HG03039 (cell line): ENCODE measurements around the gene SUSD4.
"Not testable (repeated sequence)": the region's sequence is repeated elsewhere in the genome, so short reads cannot be mapped to it uniquely, and the experiment has no call there.

ENCODE experiments used
- ATAC-seq: cut with Tn5 transposase; IDR thresholded peaks from one replicate; pipeline ENCODE4 v1.9.1; 2021; ENCODE audit warnings: mild to moderate bottlenecking, moderate library complexity; ENCODE audit not compliant: unreplicated experiment

SUSD4 gene

DNA sequence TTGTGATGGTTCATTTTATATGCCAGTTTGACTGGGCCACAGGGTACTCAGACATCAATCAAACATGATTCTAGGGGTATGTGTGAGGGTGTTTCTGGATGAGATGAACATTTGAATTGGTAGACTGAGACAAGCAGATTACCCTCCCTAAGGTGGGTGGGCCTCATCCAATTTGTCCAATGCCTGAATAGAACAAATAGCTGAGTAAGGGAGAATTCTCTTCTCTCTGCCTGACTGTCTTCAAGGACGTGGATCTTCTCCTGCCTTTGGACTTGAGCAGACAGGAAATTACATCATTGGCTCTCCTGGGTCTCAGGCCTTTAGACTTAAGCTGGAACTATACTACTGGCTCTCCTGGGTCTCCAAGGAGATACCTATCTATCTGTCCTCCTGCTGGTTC lies 64.4 kb downstream of the SUSD4 start:
- no peak for ATAC-seq

- ATAC-seq: no peak
Observed at GRCh38 chr1:223298701-223299100, 65.3 kb downstream of the SUSD4 start.

- ATAC-seq: no peak
Observed at GRCh38 chr1:223297800-223298199, 66.2 kb downstream of the SUSD4 start.

GRCh38 chr1:223291796-223292195 lies 72.2 kb downstream of the SUSD4 start:
- ATAC-seq: no peak

DNA sequence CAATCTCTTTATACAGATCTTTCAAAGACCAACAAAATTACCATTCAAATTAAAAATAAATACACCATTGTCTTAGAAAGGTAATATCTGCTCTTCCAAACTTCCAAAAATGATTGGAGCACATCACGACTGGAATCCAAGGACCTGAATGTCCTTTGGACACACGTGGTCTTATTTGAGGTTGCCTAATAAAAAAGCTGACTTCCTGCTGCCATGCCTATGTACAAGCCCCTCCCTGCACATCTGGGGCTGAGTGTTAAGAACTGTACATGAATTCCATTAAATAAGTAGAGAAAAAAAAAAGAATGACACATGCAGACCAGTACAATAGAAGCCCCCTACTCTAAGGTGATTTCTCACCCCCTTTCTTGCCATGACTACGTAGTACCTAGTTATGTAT lies 73.6 kb downstream of the SUSD4 start:
- ATAC-seq: no peak

DNA sequence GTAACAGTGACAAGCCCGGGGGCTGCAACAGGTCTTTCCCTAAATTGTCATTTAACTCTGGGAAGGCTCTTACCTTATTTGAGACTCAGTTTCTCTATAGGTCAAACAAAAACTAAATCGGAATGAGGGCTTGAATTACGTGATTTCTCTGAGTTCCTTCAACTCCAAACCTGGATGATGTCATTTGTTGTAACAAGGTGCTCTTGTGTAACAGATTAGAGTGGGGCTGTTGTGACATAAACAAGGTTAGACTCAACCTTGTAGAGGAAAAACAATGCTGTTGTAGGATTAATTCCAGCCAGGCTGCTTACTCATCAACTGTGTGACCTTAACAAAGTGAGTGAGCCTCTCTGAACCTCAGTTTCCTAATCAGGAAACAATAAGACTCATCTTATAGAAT lies 74.4 kb downstream of the SUSD4 start:
- no peak for ATAC-seq

- ATAC-seq: no peak
Observed at GRCh38 chr1:223288826-223289225, 75.2 kb downstream of the SUSD4 start.

- no peak for ATAC-seq
Observed at GRCh38 chr1:223285452-223285851, 78.5 kb downstream of the SUSD4 start.

GRCh38 chr1:223283697-223284096 lies 80.3 kb downstream of the SUSD4 start:
- ATAC-seq: not testable (repeated sequence)

DNA sequence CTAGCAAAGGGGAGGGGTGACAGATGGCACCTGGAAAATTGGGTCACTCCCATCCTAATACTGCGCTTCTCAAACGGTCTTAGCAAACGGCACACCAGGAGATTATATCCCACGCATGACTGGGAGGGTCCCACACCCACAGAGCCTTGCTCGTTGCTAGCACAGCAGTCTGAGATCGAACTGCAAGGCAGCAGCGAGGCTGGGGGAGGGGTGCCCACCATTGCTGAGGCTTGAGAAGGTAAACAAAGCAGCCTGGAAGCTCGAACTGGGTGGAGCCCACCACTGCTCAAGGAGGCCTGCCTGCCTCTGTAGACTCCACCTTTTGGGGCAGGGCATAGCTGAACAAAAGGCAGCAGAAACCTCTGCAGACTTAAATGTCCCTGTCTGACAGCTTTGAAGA lies 85.7 kb downstream of the SUSD4 start:
- not testable (repeated sequence) for ATAC-seq

DNA sequence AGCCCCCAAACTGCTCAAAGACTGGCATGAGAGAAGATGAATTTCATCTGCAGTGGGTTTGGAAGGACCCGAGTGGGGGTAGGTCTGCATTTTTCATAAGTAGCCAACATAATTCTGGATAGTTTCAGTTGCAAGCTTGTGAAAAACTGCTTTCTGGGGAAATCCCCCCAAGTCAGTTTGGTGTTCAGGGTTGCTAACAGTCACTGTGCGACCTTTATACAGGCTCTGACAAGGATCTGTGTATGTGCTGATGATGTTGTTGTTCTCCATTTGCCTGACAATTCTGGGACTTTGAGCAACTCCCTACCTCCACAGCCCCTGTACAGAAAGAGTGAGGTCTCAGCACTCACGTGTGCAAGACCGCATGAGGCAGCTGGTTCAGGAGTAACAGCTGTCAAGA lies 87.9 kb downstream of the SUSD4 start:
- ATAC-seq: no peak

- no peak for ATAC-seq
Observed at GRCh38 chr1:223273511-223273910, 90.5 kb downstream of the SUSD4 start.

DNA sequence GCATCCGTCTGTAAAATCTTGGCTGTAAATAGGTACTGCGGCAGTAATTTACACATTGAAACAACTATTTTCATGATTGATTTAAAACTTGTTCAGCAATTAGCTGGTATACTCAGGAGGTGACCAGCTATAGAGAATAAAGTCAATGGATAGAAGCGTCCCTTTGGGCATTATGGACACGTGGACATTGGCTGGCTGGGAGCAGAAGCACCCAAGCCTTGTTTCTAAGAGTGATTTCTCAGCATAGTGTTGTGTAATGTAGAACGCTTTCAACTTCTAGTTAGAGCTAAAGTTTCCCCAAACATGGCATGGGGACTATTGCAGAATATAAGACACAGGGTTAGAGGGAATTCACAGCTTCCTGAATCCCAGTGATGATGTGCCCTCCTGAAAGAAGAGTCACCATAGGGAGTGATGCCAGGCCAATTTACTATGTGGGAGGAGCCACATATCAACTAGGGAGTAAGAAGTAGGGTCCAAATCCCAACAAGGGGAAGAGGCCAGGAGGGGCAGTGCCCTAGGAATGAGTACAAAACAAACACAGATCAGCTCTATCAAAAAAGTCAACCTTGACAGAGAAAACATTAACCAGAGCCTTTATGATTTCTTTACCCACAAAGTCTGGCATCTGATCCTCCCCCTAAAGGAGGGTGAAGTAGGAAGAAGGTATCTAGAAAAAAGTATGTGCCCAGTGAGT lies 92.7 kb downstream of the SUSD4 start:
- ATAC-seq: no peak

- ATAC-seq: no peak
Observed at GRCh38 chr1:223270155-223270554, 93.8 kb downstream of the SUSD4 start.

DNA sequence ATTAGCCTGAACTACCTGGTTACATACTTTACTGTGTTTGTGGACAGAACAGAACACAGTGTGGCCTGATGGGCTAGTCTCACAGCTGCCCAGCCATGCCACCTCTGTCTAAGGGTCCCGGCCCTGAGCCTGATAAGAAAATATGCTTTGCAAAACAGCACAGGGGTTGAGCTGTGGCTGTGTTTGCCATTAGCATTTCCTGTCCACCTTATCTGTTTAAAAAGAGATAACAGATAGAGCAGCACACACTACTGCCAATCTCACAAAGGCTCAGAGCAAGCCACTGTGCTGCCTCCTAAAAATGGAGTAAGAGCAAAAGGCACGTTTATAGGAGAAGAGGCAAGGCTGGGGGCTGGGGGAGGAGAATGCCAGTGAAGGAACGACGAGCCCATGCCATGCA lies 95.0 kb downstream of the SUSD4 start:
- no peak for ATAC-seq

- ATAC-seq: no peak
Observed at GRCh38 chr1:223266632-223267172, 97.3 kb downstream of the SUSD4 start.

GRCh38 chr1:223264983-223265908 lies 98.7 kb downstream of the SUSD4 start:
- no peak for ATAC-seq

- no peak for ATAC-seq
Observed at GRCh38 chr1:223264529-223264928, 99.4 kb downstream of the SUSD4 start.

DNA sequence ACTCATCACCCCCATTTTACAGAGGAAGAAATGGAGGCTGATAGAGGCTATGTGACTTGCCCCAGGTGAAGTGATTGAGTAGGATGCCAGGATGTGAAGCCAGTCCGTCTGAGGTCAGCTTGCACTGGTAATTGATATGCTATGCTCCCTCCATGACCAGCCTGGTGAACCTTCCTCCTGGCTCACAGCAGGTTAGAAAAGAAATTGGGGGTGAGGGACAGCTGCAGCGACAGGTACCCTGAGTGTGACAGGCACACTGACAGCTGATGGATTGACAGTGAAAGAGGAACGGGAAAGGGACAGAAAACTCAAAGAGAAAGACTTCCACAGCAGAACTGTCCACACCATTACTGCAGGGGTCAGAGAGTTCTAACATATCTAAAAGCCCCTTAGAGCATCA lies 102.1 kb downstream of the SUSD4 start:
- ATAC-seq: no peak

GRCh38 chr1:223260712-223261111 lies 103.3 kb downstream of the SUSD4 start:
- ATAC-seq: no peak

- ATAC-seq: no peak
Observed at GRCh38 chr1:223259462-223259861, 104.5 kb downstream of the SUSD4 start.

DNA sequence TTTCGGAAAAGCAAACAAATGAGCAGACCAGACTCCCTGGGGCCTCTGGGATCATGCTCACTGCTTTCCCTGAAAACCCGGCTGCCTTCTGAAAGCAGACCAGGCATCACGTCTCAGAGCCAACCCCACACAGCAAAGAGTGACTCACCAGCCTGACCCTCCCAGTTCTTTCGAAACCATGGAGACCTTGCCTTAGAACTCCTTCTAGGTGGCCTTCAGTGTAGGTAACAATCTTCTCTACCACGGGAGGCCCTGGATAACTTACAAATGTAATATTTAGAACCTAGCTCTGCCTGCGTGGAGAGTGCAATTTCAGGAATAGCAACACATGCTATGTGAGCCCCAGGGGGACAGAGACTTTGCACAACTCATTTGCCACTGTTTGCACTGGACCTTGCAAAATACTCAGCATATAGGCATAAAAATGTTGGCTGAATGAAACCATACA lies 105.2 kb downstream of the SUSD4 start:
- ATAC-seq: no peak
